Endodermal cell (in vitro differentiated cells): ENCODE data around the gene PNMT. TPM values are rescaled to one million over a fixed set of nuclear protein-coding genes. Genes with fewer than 3 reads are reported as not detected.

ENCODE experiments used
- DNase-seq: peaks from one replicate; pipeline ENCODE4 v3.0.0-alpha.2; 2017
- H3K27ac ChIP-seq: 2 replicates; pipeline ENCODE4 v1.5.1; 2013; ENCODE audit warnings: mild to moderate bottlenecking, low read depth, low read length, moderate library complexity
- H3K27me3 ChIP-seq: 2 replicates; pipeline ENCODE4 v1.6.1; 2013; ENCODE audit warnings: mild to moderate bottlenecking, low read length, moderate library complexity; ENCODE audit not compliant: insufficient read depth, control insufficient read depth, poor library complexity, severe bottlenecking
- H3K36me3 ChIP-seq: 2 replicates; pipeline ENCODE4 v1.7.0; 2013; ENCODE audit warnings: mild to moderate bottlenecking, low read length, moderate library complexity; ENCODE audit not compliant: control insufficient read depth, insufficient read depth
- H3K4me1 ChIP-seq: one replicate; pipeline ENCODE4 v1.7.0; 2013; ENCODE audit warnings: low read length; ENCODE audit not compliant: control insufficient read depth, insufficient read depth
- H3K4me3 ChIP-seq: 2 replicates; pipeline ENCODE4 v1.5.1; 2013; ENCODE audit warnings: mild to moderate bottlenecking, low read length, moderate library complexity
- H3K9ac ChIP-seq: 2 replicates; pipeline ENCODE4 v1.6.1; 2013; ENCODE audit warnings: mild to moderate bottlenecking, low read length, moderate library complexity; ENCODE audit not compliant: poor library complexity, severe bottlenecking; ENCODE audit errors: extremely low read depth
- H3K9me3 ChIP-seq: 2 replicates; pipeline ENCODE4 v1.6.1; 2013; ENCODE audit warnings: mild to moderate bottlenecking, low read length, moderate library complexity; ENCODE audit not compliant: control insufficient read depth
- H3K27ac Mint-ChIP-seq: 2 replicates; pipeline ENCODE4 v1.8.0; 2020; ENCODE audit warnings: mixed read lengths
- H3K27me3 Mint-ChIP-seq: 2 replicates; pipeline ENCODE4 v1.8.0; 2021; ENCODE audit warnings: mild to moderate bottlenecking, mixed read lengths; ENCODE audit not compliant: insufficient read depth
- H3K36me3 Mint-ChIP-seq: 2 replicates; pipeline ENCODE4 v1.8.0; 2020; ENCODE audit warnings: low read depth, mixed read lengths
- H3K4me1 Mint-ChIP-seq: 2 replicates; pipeline ENCODE4 v1.8.0; 2020; ENCODE audit warnings: mixed read lengths
- H3K4me3 Mint-ChIP-seq: 2 replicates; pipeline ENCODE4 v1.8.0; 2020; ENCODE audit warnings: mild to moderate bottlenecking, moderate library complexity, mixed read lengths
- H3K9me3 Mint-ChIP-seq: 2 replicates; pipeline ENCODE4 v1.8.0; 2020; ENCODE audit warnings: mild to moderate bottlenecking, mixed read lengths
- WGBS, 2 experiments: methylation state at CpG; one replicate each; pipeline versions ENCODE4 v1.1.5 to v1.1.7; 2013; ENCODE audit warnings: missing lambda C conversion rate in 2 of 2, mixed read lengths in 1 of 2; ENCODE audit not compliant: insufficient coverage in 1 of 2, insufficient read length in 1 of 2; 5-methylcytosine and 5-hydroxymethylcytosine counted together
- total RNA-seq, 2 donors: library from RNA; stranded (reverse); fragmentation: NEBNext Ultra II Directional in 1 of 2; extraction: Animal tissue kit (Norgen Biotek cat#: 25700) in 1 of 2; gene quantifications; 2 replicates in 1 of 2; 3 replicates in 1 of 2; pipeline ENCODE4 v1.2.1, GENCODE V29; 2021
- TF ChIP-seq, protein P1 (sequence below): fragments of 200-600 bp; sonication (generic); conservative IDR thresholded peaks from 2 replicates; pipeline ENCODE4 v1.5.0; 2021; ENCODE audit warnings: antibody characterized with exemption, mild to moderate bottlenecking

The PNMT gene
- total RNA-seq, 2 donors from 2014 or later, result 0.55 to 1.0 TPM

DNA sequence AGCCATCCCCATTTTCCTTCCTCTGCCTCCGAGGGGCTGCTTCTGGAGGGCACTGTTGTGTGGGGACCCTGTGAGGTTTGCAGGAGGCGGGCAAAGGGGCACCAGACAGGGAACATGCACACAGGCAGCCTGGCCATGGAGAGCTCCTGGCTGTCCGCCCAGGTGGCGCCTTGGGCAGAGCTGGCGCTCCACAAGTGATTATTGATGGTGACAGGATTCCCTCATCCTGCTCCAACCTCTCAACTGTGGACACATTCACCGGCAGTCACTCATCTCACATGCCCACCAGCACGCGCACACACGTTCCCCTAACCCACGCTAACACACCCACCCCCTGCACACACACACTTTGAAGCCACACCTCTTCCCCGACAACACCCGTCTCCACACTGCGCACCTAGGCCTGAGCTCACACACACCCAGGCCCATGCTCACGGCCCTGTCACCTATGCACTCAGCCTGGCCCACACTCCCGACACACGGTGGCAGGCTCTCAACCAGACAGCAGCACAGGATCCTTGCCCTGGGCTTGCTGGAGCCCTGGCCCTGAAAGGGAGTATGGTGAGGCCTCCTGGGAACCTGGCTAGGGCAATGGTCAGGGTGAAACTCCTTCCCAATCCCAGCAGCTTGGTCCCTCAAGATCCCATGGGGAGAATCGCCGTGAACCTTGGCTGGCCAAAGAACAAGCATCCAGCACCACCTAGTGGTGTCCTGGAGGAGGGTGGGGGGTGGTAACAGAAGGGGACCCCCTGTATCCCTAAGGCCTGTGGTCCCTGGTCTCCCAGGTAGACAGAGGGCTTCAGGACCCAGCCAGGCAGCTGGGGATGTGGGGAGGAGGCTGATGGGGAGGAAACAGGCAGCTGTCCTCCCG is 3.6 kb downstream of the PNMT start:
- Mint-ChIP-seq H3K27me3 (peaks cover 41% of the 10 kb centered on the region), H3K4me3 (no peak overlapping the region), H3K27ac (no peak overlapping the region), H3K4me1 (peaks cover 15% of the 10 kb centered on the region), H3K36me3 (peaks cover 4% of the 10 kb centered on the region), H3K9me3 (no peaks in the 10 kb centered on the region)
- Histone ChIP-seq H3K4me1 (no peaks in the 10 kb centered on the region), H3K36me3 (peaks cover 4% of the 10 kb centered on the region), H3K9ac (no peak overlapping the region), H3K4me3 (no peak overlapping the region), H3K27me3 (peaks cover 39% of the 10 kb centered on the region), H3K9me3 (no peaks in the 10 kb centered on the region), H3K27ac (no peak overlapping the region)
- DNase-seq, result peak; percentile 92
- TF ChIP-seq, protein P1, sequence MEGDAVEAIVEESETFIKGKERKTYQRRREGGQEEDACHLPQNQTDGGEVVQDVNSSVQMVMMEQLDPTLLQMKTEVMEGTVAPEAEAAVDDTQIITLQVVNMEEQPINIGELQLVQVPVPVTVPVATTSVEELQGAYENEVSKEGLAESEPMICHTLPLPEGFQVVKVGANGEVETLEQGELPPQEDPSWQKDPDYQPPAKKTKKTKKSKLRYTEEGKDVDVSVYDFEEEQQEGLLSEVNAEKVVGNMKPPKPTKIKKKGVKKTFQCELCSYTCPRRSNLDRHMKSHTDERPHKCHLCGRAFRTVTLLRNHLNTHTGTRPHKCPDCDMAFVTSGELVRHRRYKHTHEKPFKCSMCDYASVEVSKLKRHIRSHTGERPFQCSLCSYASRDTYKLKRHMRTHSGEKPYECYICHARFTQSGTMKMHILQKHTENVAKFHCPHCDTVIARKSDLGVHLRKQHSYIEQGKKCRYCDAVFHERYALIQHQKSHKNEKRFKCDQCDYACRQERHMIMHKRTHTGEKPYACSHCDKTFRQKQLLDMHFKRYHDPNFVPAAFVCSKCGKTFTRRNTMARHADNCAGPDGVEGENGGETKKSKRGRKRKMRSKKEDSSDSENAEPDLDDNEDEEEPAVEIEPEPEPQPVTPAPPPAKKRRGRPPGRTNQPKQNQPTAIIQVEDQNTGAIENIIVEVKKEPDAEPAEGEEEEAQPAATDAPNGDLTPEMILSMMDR, result peak; percentile 87
- WGBS, 2 experiments, result 82 to 88% methylated on average over 11 to 18 of the region's 19 CpGs

DNA sequence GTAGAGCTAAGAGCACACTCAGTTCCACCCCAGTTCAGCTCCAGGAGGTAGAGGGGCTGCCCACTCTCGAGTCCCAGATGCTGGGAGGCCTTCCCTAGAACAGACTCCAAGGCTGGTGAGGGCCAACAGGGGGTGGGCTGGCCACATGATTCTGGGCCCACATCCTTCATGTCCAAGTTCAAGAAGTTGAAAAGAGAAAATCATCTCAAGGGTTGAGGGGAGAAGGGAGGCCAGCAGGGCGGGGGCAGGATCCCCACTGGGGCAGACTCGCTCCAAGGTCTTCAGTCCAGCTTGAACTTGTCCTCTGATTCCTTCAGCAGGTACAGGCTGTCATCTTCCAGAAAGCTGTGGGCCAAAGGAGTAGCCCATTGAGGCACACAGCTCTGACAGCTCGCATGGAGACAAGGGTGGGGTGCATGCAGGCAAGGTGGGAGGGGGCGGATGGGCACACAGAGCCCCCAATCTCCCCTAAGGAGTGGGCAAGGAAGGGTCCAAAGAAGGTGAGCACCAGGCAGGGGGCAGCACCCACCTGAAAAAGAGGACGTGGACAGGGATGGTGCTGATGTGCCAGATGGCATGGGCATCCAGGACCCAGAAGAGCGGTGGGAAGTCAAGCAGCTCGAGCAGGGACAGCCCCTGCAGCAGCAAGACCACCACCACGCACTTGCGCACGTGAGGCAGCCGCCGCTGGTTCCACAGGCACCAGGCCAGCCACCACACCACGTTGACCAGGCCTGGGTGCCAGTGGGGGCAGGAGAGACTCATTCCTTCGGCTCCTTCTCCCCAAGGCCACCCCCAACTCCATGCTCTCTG is 4.5 kb downstream of the PNMT start:
- DNase-seq, result no peak
- H3K27ac Mint-ChIP-seq, result no peak overlapping the region
- no peak overlapping the region for H3K4me3 ChIP-seq

More for the DNA sequence above, 4.5 kb downstream of the PNMT start:
- Mint-ChIP-seq H3K27me3 (peaks cover 34% of the 10 kb centered on the region), H3K9me3 (no peaks in the 10 kb centered on the region), H3K4me3 (no peak overlapping the region), H3K36me3 (peaks cover 10% of the 10 kb centered on the region), H3K4me1 (peaks cover 15% of the 10 kb centered on the region)
- Histone ChIP-seq H3K9ac (no peak overlapping the region), H3K27me3 (peaks cover 31% of the 10 kb centered on the region), H3K36me3 (peaks cover 5% of the 10 kb centered on the region), H3K4me1 (no peaks in the 10 kb centered on the region), H3K9me3 (no peaks in the 10 kb centered on the region), H3K27ac (no peak overlapping the region)
- TF ChIP-seq, protein P1, result peak; percentile 2
- 93 to 96% methylated on average over 8 to 15 of the region's 15 CpGs for WGBS, 2 experiments
